Left renal cortex interstitium (tissue), 4 donors: Measurements from ENCODE around the gene HYDIN. TPM values are rescaled to one million over a fixed set of nuclear protein-coding genes. Genes with fewer than 3 reads are reported as not detected.

Experiments
- DNase-seq, 4 donors: peaks; one replicate each; pipeline ENCODE4 v3.0.0-alpha.2; 2013; ENCODE audit warnings: low read depth in 4 of 4, low spot score in 2 of 4, missing footprints in 1 of 4
- polyA plus RNA-seq, 4 donors: library from polyadenylated mRNA; unstranded; fragments of 120-200 nt; gene quantifications; one replicate each; pipeline ENCODE4 v1.2.1, GENCODE V29; 2013; ENCODE audit not compliant: insufficient read length in 4 of 4

HYDIN gene
- polyA plus RNA-seq, 4 donors = 8.8 to 17.9 (median 14.8) TPM

GRCh38 chr16:70770291-70770625 is 460.3 kb downstream of the HYDIN start:
- DNase-seq = no peak

GRCh38 chr16:70769761-70770160 is 460.8 kb downstream of the HYDIN start:
- DNase-seq = no peak

GRCh38 chr16:70769131-70769530 is 461.4 kb downstream of the HYDIN start:
- DNase-seq = no peak

- DNase-seq = no peak
Observed at GRCh38 chr16:70768203-70768580, 462.3 kb downstream of the HYDIN start.

- no peak for DNase-seq
Observed at GRCh38 chr16:70767377-70768202, 462.9 kb downstream of the HYDIN start.

GRCh38 chr16:70766658-70767057 is 463.9 kb downstream of the HYDIN start:
- DNase-seq = no peak

GRCh38 chr16:70766176-70766575 is 464.3 kb downstream of the HYDIN start:
- no peak for DNase-seq

GRCh38 chr16:70765491-70765890 is 465.0 kb downstream of the HYDIN start:
- DNase-seq = no peak

- no peak for DNase-seq
Observed at GRCh38 chr16:70764632-70765031, 465.9 kb downstream of the HYDIN start.

- no peak for DNase-seq
Observed at GRCh38 chr16:70760221-70760620, 470.3 kb downstream of the HYDIN start.

- DNase-seq = no peak
Observed at GRCh38 chr16:70759666-70760065, 470.9 kb downstream of the HYDIN start.

GRCh38 chr16:70758786-70759185 is 471.7 kb downstream of the HYDIN start:
- no peak for DNase-seq

Other genes starting within 250 kb of the HYDIN start
- 10 to 100 TPM; 40.4 to 69.9 (median 52.3) TPM for gene CMTR2, start 58.7 kb upstream of the HYDIN start, polyA plus RNA-seq
- 1 to 10 TPM in 1 of 4 donors, under 1 TPM in 3; 0.69 to 1.1 (median 0.85) TPM for gene CALB2, start 128.0 kb upstream of the HYDIN start, polyA plus RNA-seq
- gene TLE7, start 211.3 kb upstream of the HYDIN start, polyA plus RNA-seq = not detected
- gene ZNF23, start 231.5 kb upstream of the HYDIN start, polyA plus RNA-seq = 10 to 100 TPM; 13.2 to 20.2 (median 16.8) TPM